HCT116 (cell line): ENCODE results near the gene OPN1MW.
"Not testable (repeated sequence)": the region's sequence is repeated elsewhere in the genome, so short reads cannot be mapped to it uniquely, and the experiment has no call there.

Experiments used
- CTCF ChIP-seq, 3 experiments: fragments of 200-600 bp in 1 of 3; sonication (generic) in 1 of 3; IDR thresholded peaks in 2 of 3; conservative IDR thresholded peaks in 1 of 3; 2 replicates each; pipeline ENCODE4 v1.5.1; 2012 to 2017; ENCODE audit warnings: low read depth in 2 of 3, low read length in 2 of 3, antibody characterized with exemption in 1 of 3, borderline replicate concordance in 1 of 3, control low read depth in 1 of 3, mild to moderate bottlenecking in 1 of 3, mixed read lengths in 1 of 3, mixed run types in 1 of 3, moderate library complexity in 1 of 3; ENCODE audit not compliant: insufficient read depth in 1 of 3
- RAD21 ChIP-seq: IDR thresholded peaks from 2 replicates; pipeline ENCODE4 v1.6.1; 2012; ENCODE audit warnings: low read depth, mild to moderate bottlenecking
- REST ChIP-seq: IDR thresholded peaks from 2 replicates; pipeline ENCODE4 v1.6.1; 2012; ENCODE audit warnings: low read depth

GRCh38 chrX:154226706-154227105, 44.3 kb downstream of the OPN1MW start:
- TF ChIP-seq REST; CTCF (IDR thresholded peaks at IDR 0.05 in 2 of 3, conservative IDR thresholded peaks at IDR 0.05 in 1 of 3; ENCODE audit: borderline replicate concordance in 1 of 3, insufficient read depth in 1 of 3, low read depth in 2 of 3, low read length in 2 of 3); RAD21: not testable (repeated sequence)
